Neutrophil (primary cell): ENCODE measurements around the gene SF3B1.
"Not testable (repeated sequence)": the region's sequence is repeated elsewhere in the genome, so short reads cannot be mapped to it uniquely, and the experiment has no call there.

Source experiments
- H3K27ac ChIP-seq: fragments of 200-600 bp; sonication (generic); 2 replicates; pipeline ENCODE4 v1.5.1; 2016; ENCODE audit warnings: mild to moderate bottlenecking, moderate library complexity
- H3K27me3 ChIP-seq: fragments of 200-600 bp; sonication (generic); 2 replicates; pipeline ENCODE4 v1.6.0; 2016; ENCODE audit warnings: mild to moderate bottlenecking
- H3K36me3 ChIP-seq: fragments of 200-600 bp; sonication (generic); 2 replicates; pipeline ENCODE4 v1.5.1; 2017
- H3K4me1 ChIP-seq, 2 experiments: fragments of 200-600 bp in 1 of 2; sonication (generic) in 1 of 2; 1 replicate in 1 of 2; 2 replicates in 1 of 2; pipeline versions ENCODE4 v1.5.1 to v1.6.1; 2013 to 2016; ENCODE audit warnings: low read depth in 1 of 2, low read length in 1 of 2, mild to moderate bottlenecking in 1 of 2, moderate library complexity in 1 of 2; ENCODE audit not compliant: control insufficient read depth in 1 of 2, insufficient read depth in 1 of 2
- H3K4me3 ChIP-seq, 2 experiments: fragments of 200-600 bp in 1 of 2; sonication (generic) in 1 of 2; 1 replicate in 1 of 2; 2 replicates in 1 of 2; pipeline ENCODE4 v1.5.1; 2013 to 2016; ENCODE audit warnings: low read depth in 1 of 2, low read length in 1 of 2, mild to moderate bottlenecking in 1 of 2, moderate library complexity in 1 of 2
- H3K9me3 ChIP-seq: fragments of 200-600 bp; sonication (generic); 2 replicates; pipeline ENCODE4 v1.5.1; 2016
- TF ChIP-seq, protein P1 (sequence below): fragments of 200-600 bp; sonication (generic); IDR thresholded peaks from 2 replicates; pipeline ENCODE4 v1.5.1; 2016; ENCODE audit warnings: antibody characterized with exemption

SF3B1 gene

DNA sequence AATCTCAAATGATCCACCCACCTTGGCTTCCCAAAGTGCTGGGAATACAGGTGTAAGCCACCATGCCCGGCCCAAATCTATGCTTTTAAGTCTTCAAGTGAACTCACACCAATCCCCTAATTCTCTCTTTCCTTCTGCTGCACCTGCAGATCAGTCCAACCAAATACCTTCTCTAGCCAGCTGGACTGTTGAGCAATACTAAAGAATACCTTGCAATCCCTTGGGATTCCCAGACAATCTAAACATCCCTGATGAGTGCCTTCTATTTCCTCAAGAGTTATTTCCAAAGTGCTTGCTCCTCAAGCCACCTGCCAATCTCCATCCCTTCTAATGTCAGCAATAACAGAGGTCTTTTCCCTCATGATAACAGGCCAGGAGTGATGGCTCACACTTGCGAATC lies 48.6 kb downstream of the SF3B1 start:
- Histone ChIP-seq H3K4me1 (peaks cover 9% of the 10 kb centered on the region in 2 experiments), H3K36me3 (peaks cover 12% of the 10 kb centered on the region), H3K4me3 (no peak overlapping the region), H3K27ac (no peak overlapping the region), H3K9me3 (no peaks in the 10 kb centered on the region), H3K27me3 (no peaks in the 10 kb centered on the region)
- TF ChIP-seq, protein P1, sequence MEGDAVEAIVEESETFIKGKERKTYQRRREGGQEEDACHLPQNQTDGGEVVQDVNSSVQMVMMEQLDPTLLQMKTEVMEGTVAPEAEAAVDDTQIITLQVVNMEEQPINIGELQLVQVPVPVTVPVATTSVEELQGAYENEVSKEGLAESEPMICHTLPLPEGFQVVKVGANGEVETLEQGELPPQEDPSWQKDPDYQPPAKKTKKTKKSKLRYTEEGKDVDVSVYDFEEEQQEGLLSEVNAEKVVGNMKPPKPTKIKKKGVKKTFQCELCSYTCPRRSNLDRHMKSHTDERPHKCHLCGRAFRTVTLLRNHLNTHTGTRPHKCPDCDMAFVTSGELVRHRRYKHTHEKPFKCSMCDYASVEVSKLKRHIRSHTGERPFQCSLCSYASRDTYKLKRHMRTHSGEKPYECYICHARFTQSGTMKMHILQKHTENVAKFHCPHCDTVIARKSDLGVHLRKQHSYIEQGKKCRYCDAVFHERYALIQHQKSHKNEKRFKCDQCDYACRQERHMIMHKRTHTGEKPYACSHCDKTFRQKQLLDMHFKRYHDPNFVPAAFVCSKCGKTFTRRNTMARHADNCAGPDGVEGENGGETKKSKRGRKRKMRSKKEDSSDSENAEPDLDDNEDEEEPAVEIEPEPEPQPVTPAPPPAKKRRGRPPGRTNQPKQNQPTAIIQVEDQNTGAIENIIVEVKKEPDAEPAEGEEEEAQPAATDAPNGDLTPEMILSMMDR, result no peak

DNA sequence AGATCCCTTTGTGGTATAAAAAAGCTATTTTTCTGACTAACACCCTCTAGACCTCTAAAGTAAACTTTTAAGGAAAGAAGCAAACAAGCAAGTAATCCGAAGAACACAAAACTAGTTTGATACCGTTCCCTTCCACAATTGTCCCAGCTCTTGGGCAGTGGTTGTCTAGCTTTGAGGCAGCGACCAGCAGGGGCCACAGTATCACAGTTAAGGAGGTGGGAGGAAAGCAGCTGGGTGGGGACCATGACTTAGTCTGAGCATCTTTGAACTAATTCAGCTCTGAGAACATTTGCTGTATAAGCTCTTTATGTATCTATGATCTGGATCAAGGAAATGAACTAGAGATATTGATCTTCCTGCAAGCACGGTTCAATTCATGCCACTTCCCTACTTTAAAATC lies 51.0 kb downstream of the SF3B1 start:
- Histone ChIP-seq H3K9me3 (no peaks in the 10 kb centered on the region), H3K36me3 (no peaks in the 10 kb centered on the region), H3K4me3 (no peak overlapping the region), H3K4me1 (peaks cover 0 to 3% of the 10 kb centered on the region in 2 experiments), H3K27ac (no peak overlapping the region), H3K27me3 (no peaks in the 10 kb centered on the region)
- TF ChIP-seq, protein P1, result no peak

DNA sequence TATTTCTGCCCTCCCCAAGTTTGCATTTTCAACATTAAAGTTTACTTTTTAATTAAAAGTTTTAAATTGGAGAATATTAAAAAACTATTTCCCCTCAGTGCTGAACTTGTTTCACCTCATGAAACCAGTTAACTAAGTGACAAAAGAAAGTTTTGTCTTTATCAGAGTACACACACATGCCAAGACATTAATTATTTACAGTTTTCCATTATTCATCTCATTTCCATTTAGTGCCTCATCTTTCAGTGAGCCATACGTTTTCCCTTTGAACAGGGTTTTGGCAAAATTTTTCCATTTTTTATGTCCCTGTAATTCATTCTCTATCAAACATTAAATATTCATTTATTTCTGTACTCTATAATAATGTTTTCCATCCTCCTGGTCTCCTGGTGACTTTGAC lies 53.2 kb downstream of the SF3B1 start:
- H3K4me1 ChIP-seq, result no peaks in the 10 kb centered on the region
- no peaks in the 10 kb centered on the region for H3K36me3 ChIP-seq
- no peak overlapping the region for H3K4me3 ChIP-seq
- TF ChIP-seq, protein P1, result no peak
- no peaks in the 10 kb centered on the region for H3K27me3 ChIP-seq
- no peak overlapping the region for H3K27ac ChIP-seq
- no peaks in the 10 kb centered on the region for H3K9me3 ChIP-seq

DNA sequence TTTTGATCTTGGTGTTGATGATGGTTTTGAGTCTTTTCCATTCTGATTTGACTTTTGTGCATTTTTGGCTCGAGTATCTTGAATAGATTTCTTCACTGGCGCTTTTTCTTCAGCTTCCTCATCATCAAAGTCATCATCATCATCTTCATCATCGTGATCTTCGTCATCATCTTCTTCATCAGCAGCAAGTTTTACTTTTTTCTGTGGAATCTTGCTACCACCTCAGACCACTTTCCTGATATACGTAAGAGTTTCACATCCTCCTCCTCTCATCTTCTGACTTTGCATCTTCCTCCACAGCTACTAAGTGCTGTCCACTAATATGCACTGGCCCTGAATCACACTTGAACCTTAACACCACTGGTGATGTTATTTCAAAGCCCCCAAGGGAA lies 54.9 kb downstream of the SF3B1 start:
- not testable (repeated sequence) for H3K4me3 ChIP-seq, H3K36me3 ChIP-seq, H3K27me3 ChIP-seq, H3K27ac ChIP-seq, H3K9me3 ChIP-seq, H3K4me1 ChIP-seq

DNA sequence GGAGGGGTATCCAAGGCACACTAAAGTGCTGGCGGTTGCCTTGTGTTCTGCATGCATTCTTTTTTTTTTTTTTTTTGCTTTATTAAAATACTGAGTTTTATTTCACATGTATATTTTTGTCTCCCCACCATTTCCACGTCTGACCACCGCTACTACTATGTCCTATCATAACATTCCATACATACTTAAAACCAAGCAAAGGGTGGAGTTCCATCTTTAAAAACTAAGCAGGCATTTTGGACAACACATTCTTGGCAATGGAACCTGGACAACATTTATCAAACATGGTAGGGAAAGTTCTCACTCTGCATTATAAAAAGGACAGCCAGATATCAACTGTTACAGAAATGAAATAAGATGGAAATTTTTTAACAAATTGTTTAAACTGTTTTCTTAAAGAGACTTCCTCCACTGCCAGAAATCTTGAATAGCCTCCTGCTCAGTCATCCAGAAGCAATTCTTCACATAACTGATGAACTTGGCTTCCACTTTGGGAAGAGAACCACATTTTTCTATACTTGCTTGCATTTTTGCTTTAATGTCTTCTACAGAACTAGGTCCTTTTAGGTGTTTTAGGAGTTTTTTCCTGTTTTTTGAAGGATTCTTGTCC lies 55.4 kb downstream of the SF3B1 start:
- H3K4me3 ChIP-seq, H3K4me1 ChIP-seq, H3K27me3 ChIP-seq, H3K9me3 ChIP-seq, H3K27ac ChIP-seq, H3K36me3 ChIP-seq: not testable (repeated sequence)

DNA sequence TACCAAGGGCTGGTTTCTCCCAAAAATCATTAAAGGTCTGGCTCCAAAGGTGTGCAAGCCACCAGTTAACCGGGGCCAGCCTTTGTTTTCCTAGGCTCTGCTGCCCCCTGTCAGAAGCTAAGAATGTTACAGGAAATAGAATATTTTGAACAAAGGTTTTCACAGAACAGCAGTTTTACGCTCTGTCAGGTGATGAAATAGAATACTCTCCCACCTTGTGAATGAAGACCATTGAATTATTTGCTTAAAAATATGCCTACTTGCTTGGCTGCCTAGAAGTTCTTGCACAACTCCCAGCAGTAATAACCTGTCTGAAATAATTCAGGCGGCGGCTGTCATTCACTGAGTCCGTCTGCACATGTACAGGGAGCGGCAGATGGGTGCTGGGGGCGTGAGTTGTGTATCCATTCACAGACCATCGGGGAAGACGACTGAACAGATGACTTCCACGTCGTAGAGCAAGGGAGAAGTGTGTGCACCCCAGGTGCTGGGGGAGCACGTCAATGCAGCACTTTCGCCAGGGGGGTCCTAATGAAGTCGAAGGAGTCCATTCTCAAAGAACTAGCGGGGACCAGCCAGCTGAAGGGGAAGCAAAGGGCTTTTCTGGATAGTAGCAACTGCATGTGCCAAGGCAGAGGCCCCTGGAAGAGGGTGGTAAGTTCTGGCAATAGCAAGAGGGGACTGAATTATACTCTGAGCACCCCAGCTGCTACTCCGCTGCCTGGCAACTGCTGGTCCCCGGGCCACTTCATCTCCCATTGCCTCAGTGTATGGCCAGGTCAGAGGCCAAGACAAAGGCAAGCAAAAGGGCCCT lies 56.1 kb downstream of the SF3B1 start:
- TF ChIP-seq, protein P1, result peak; percentile 67
- H3K4me3 ChIP-seq, result no peak overlapping the region
- H3K27ac ChIP-seq, result no peak overlapping the region

More for the DNA sequence above, 56.1 kb downstream of the SF3B1 start:
- Histone ChIP-seq H3K27me3 (no peaks in the 10 kb centered on the region), H3K36me3 (no peaks in the 10 kb centered on the region), H3K9me3 (no peaks in the 10 kb centered on the region), H3K4me1 (no peaks in the 10 kb centered on the region)
